NCI-H2171 treated with DMSO at 0.1 percent for 48 hours (cell line): Measurements from ENCODE around the gene PUM2.

ENCODE experiments used
- DNase-seq: peaks from one replicate; lab custom pipeline; 2025; lab: John Stamatoyannopoulos, UW

Gene PUM2

DNA sequence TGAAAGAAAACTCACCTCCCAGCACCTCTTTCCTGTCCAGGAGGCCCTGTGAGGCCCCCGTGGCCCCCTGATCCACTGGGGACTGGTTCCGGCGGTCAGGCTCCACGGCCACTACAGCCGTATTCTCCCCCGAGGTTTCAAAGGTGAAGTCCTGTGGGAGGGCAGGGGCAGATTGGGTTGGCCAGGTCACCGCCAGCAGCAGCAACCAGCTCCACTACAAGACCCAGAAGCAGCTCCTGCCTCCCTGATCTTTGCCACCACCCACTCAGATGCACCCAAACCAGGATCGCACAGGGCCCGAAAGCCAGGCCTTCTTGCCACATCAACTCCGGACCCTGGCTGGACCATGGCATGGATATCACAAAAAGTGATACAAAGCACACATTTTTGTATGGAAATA lies 147.6 kb downstream of the PUM2 start:
- DNase-seq = no peak

DNA sequence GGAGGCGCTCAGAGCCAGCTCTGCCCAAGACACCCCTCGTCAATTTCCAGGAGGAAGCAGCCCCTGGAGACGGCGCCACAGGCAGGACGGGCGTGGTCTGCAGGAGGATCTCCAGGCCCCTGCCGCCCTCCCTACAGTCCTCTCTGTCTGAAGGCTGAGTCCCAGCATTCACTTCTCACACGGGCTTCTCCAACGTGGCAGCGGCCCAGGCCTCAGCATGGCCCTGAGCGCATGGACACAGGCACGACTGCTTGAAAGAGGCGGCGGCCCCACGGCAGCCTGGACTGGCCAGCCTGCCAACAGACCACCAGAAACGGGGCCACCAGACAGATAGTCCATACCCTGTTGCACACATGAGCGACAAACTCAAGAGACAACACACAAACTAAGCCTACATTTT lies 149.0 kb downstream of the PUM2 start:
- no peak for DNase-seq

DNA sequence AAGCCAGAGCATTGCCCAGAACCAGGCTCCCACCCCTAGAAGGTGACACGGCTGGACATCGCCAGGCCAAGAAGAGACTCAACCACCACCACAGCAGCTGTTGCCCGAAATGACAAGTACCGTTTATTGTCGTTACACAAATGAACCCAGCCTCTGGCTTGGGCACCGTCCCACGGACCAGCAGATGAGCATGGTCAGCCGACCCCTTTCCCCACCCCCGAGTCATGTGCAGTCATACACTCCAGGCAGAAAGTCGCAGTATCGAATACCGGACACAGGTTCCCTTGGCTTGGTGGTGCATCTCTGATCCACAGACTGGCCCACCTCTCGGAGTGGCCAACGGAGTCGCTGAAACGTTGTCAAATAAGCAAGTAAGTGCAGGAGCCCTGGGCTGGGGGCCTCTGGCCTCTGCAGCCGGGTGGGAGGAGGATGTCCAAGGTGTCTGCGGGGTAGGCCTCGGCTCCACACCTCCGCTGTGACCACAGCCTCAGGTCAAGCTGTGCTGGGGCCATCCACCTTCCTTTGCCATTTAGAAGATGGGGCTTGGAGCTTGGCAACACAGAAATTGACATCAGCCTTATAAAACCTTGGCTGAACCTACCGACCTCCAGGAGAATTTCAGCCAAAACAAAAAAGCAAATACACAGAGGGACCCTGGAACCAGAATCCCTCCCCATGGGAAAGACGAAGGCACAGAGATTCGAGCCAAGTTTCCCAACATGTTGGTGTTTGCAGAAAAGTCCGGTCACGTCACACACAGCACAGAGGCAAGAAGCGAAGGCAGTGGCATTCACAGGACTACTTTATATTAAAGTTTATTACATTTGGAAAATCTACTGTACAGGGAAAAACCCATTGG lies 149.7 kb downstream of the PUM2 start:
- no peak for DNase-seq

DNA sequence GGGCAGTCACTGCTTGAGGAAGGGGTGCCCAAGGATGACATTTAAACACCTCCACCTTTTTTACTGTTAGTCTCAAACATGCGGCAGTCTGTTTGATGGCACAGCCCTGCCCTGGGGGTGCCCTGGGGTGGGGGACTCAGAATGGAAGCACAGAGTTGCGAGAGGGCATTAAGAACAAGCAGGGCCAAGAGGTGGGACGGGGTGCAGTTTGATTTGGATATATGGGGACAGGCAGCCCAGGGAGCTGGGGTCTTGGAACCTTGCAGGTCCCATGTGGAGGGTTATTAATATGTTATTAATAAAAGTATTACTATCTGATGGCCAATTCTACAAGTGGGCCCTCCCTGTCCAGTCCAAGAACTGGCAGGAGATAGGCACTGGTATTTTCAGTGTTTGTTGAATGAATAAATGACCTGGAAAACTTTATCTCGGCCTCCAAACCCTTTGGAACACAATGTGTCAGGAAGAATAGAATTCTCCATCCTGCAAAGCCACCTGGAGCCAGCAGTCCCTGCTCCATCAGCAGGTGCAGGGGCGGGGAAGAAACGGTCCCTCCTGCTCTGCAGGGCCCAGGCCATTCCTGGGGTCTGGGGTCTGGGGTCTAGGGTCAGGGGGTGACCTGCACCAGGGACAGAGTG lies 150.9 kb downstream of the PUM2 start:
- DNase-seq = no peak

DNA sequence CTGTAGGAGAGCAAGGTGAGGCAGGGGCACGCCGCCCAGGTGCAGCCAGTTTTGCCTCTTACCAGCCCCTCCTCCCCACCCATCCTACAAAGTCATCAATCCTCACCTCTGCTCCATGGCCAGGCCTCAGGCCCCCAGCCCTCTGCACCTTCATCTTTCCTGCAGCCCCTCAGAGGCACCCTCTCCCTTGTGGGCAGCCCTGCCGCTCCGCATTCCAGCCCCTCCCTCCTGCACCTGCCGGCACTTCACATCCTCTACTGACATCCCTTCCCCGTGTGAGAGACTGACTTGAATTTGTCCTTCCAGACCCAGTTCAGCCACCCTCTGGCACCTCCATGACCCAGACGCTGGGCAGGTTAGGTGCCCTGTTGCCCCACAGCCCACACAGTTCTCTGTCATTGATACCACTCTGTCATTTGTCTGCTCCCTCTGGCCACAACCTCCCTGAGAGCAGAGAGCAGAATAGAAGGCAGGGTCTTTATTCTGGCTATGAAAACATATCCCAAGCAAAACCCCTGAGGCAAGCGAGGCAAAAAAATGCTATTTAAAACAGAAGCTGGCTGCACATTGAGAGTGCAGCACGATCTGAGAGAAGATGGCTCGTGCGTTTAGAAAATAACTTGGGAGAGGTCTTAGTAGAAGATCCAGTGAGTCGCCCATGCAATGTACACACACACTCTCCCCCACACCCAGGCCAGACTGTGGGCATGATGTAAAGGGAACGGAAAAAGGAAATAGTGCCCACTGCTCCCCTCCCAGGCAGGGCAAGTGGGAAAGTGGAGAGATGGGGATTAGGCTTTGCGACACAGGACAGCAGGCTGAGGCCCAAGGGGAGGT lies 151.6 kb downstream of the PUM2 start:
- DNase-seq = no peak
